GM23338 (cell line): Measurements from ENCODE around the gene TBC1D9B. TPM values are rescaled to one million over a fixed set of nuclear protein-coding genes. Genes with fewer than 3 reads are reported as not detected.

ENCODE experiments used
- ATAC-seq: fragments of 200-7000 bp; cut with Tn5 transposase; 3 replicates; pipeline ENCODE4 v1.9.1; 2020
- DNase-seq: peaks from one replicate; pipeline ENCODE4 v3.0.0-alpha.2; 2015; ENCODE audit warnings: low spot score
- H2AFZ ChIP-seq: fragments of 200-600 bp; sonication (generic); 2 replicates; pipeline ENCODE4 v1.8.0; 2016; ENCODE audit warnings: antibody characterized with exemption, mild to moderate bottlenecking, moderate library complexity
- H3F3A ChIP-seq: fragments of 200-600 bp; sonication (generic); replicated peaks from 2 replicates; pipeline ENCODE4 v1.8.0; 2017; ENCODE audit warnings: antibody characterized with exemption, mixed run types, low read depth
- H3K27ac ChIP-seq: fragments of 200-600 bp; sonication (generic); 2 replicates; pipeline ENCODE4 v1.6.1; 2016; ENCODE audit warnings: low read depth
- H3K27me3 ChIP-seq: fragments of 200-600 bp; sonication (generic); 2 replicates; pipeline ENCODE4 v1.8.0; 2016; ENCODE audit warnings: mild to moderate bottlenecking, mixed run types, moderate library complexity; ENCODE audit not compliant: insufficient read depth
- H3K36me3 ChIP-seq: fragments of 200-600 bp; sonication (generic); 2 replicates; pipeline ENCODE4 v1.8.0; 2016; ENCODE audit warnings: mild to moderate bottlenecking; ENCODE audit not compliant: insufficient read depth
- H3K4me1 ChIP-seq: fragments of 200-600 bp; sonication (generic); 2 replicates; pipeline ENCODE4 v1.8.0; 2016; ENCODE audit warnings: mild to moderate bottlenecking, moderate library complexity; ENCODE audit not compliant: insufficient read depth
- H3K4me2 ChIP-seq: fragments of 200-600 bp; sonication (generic); 2 replicates; pipeline ENCODE4 v1.7.1; 2017; ENCODE audit warnings: mixed run types
- H3K4me3 ChIP-seq: fragments of 200-600 bp; sonication (generic); 2 replicates; pipeline ENCODE4 v1.6.1; 2016; ENCODE audit warnings: mixed run types
- H3K79me2 ChIP-seq: fragments of 200-600 bp; sonication (generic); replicated peaks from 2 replicates; pipeline ENCODE4 v1.8.0; 2017; ENCODE audit warnings: mild to moderate bottlenecking; ENCODE audit not compliant: insufficient read depth
- H3K9me2 ChIP-seq: fragments of 200-600 bp; sonication (generic); 2 replicates; pipeline ENCODE4 v1.8.0; 2017; ENCODE audit not compliant: insufficient read depth
- H4K20me1 ChIP-seq: fragments of 200-600 bp; sonication (generic); replicated peaks from 2 replicates; pipeline ENCODE4 v1.8.0; 2017; ENCODE audit warnings: mild to moderate bottlenecking; ENCODE audit not compliant: insufficient read depth
- H3K27ac Mint-ChIP-seq: 2 replicates; pipeline ENCODE4 v1.8.0; 2020; ENCODE audit warnings: inconsistent platforms, mild to moderate bottlenecking, moderate library complexity, mixed read lengths
- H3K27me3 Mint-ChIP-seq: 3 replicates; pipeline ENCODE4 v1.8.0; 2022; ENCODE audit warnings: low read depth, mild to moderate bottlenecking, moderate library complexity, mixed read lengths, inconsistent platforms; ENCODE audit not compliant: insufficient read depth, poor library complexity
- H3K36me3 Mint-ChIP-seq: 3 replicates; pipeline ENCODE4 v1.8.0; 2021; ENCODE audit warnings: low read depth, mild to moderate bottlenecking, inconsistent platforms, moderate library complexity, mixed read lengths
- H3K4me1 Mint-ChIP-seq: 3 replicates; pipeline ENCODE4 v1.8.0; 2020; ENCODE audit warnings: mild to moderate bottlenecking, inconsistent platforms, mixed read lengths
- H3K4me3 Mint-ChIP-seq: 3 replicates; pipeline ENCODE4 v1.8.0; 2021; ENCODE audit warnings: moderate library complexity, mild to moderate bottlenecking, inconsistent platforms, mixed read lengths
- H3K9me3 Mint-ChIP-seq: 3 replicates; pipeline ENCODE4 v1.8.0; 2020; ENCODE audit warnings: moderate library complexity, mild to moderate bottlenecking, inconsistent platforms, mixed read lengths
- EZH2phosphoT487 ChIP-seq: fragments of 200-600 bp; sonication (generic); IDR thresholded peaks from one replicate; pipeline ENCODE4 v1.8.1; 2018; ENCODE audit warnings: antibody characterized with exemption; ENCODE audit not compliant: unreplicated experiment
- JUNB ChIP-seq: IDR thresholded peaks from one replicate; pipeline ENCODE4 v1.6.1; 2016; ENCODE audit warnings: antibody characterized with exemption; ENCODE audit not compliant: unreplicated experiment
- POLR2AphosphoS5 ChIP-seq: IDR thresholded peaks from 2 replicates; pipeline ENCODE4 v1.6.1; 2016; ENCODE audit warnings: antibody characterized with exemption, low read depth
- ZNF114 ChIP-seq: fragments of 250-450 bp; sonication (Bioruptor Pico); IDR thresholded peaks from 2 replicates; pipeline ENCODE4 v1.5.0; 2020; ENCODE audit warnings: mild to moderate bottlenecking, moderate library complexity
- ZNF331 ChIP-seq: fragments of 250-450 bp; sonication (Bioruptor Pico); IDR thresholded peaks from 2 replicates; pipeline ENCODE4 v1.5.0; 2020; ENCODE audit warnings: low read depth, mild to moderate bottlenecking, moderate library complexity
- polyA plus RNA-seq: library from polyadenylated mRNA; unstranded; fragments of >200 nt; fragmentation: Nextera tagmentation; extraction: Ambion mirVana; gene quantifications from 2 replicates; pipeline ENCODE4 v1.2.1, GENCODE V29; 2016
- total RNA-seq: library from RNA; depleted of rRNA; stranded (reverse); fragments of >200 nt; shearing (Covaris generic); gene quantifications from 2 replicates; pipeline ENCODE4 v1.2.3, GENCODE V29; 2014
- TF ChIP-seq, protein P1 (sequence below), 2 experiments: fragments of 200-600 bp in 1 of 2; sonication (generic) in 1 of 2; conservative IDR thresholded peaks; 2 replicates each; pipeline versions ENCODE4 v1.5.1 to v1.6.1; 2016 to 2017; ENCODE audit warnings: antibody characterized with exemption in 2 of 2, low read depth in 2 of 2, mild to moderate bottlenecking in 2 of 2, moderate library complexity in 1 of 2
- TF ChIP-seq, protein P2 (sequence below): fragments of 250-450 bp; sonication (Bioruptor Pico); IDR thresholded peaks from 2 replicates; pipeline ENCODE4 v1.5.0; 2020; ENCODE audit warnings: mild to moderate bottlenecking, moderate library complexity
- TF ChIP-seq, protein P3 (sequence below): IDR thresholded peaks from 2 replicates; pipeline ENCODE4 v1.6.1; 2016; ENCODE audit warnings: antibody characterized with exemption

TBC1D9B gene
- total and polyA plus RNA-seq, 2 experiments from 2014 or later, result 19.0 to 38.0 TPM

DNA sequence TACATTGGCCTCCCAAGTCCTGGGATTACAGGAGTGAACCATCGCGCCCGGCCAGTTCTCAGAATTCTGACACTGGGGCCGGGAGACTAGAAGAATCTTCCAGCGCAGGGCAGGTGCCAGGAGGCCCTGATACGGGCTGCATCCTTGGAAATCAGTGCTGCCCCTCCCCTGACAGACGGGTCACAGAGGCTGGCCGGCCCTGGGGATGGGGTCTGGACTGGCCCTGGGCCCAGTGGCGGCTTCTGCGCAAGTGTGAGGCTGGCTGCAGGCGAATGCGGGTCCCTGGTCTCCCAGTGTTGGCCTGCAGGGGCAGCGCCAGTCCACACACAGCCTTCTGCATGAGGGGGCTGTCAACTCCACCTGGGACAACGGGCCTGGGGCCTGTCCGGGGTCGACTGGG lies 831 bp upstream of the TBC1D9B start:
- no peaks in the 10 kb centered on the region for H3K9me2 ChIP-seq
- TF ChIP-seq POLR2AphosphoS5, result no peak
- TF ChIP-seq, protein P1, sequence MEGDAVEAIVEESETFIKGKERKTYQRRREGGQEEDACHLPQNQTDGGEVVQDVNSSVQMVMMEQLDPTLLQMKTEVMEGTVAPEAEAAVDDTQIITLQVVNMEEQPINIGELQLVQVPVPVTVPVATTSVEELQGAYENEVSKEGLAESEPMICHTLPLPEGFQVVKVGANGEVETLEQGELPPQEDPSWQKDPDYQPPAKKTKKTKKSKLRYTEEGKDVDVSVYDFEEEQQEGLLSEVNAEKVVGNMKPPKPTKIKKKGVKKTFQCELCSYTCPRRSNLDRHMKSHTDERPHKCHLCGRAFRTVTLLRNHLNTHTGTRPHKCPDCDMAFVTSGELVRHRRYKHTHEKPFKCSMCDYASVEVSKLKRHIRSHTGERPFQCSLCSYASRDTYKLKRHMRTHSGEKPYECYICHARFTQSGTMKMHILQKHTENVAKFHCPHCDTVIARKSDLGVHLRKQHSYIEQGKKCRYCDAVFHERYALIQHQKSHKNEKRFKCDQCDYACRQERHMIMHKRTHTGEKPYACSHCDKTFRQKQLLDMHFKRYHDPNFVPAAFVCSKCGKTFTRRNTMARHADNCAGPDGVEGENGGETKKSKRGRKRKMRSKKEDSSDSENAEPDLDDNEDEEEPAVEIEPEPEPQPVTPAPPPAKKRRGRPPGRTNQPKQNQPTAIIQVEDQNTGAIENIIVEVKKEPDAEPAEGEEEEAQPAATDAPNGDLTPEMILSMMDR (conservative IDR thresholded peaks at IDR 0.05; ENCODE audit: low read depth in 2 of 2), result peak; percentile 52 to 81
- TF ChIP-seq, protein P2, sequence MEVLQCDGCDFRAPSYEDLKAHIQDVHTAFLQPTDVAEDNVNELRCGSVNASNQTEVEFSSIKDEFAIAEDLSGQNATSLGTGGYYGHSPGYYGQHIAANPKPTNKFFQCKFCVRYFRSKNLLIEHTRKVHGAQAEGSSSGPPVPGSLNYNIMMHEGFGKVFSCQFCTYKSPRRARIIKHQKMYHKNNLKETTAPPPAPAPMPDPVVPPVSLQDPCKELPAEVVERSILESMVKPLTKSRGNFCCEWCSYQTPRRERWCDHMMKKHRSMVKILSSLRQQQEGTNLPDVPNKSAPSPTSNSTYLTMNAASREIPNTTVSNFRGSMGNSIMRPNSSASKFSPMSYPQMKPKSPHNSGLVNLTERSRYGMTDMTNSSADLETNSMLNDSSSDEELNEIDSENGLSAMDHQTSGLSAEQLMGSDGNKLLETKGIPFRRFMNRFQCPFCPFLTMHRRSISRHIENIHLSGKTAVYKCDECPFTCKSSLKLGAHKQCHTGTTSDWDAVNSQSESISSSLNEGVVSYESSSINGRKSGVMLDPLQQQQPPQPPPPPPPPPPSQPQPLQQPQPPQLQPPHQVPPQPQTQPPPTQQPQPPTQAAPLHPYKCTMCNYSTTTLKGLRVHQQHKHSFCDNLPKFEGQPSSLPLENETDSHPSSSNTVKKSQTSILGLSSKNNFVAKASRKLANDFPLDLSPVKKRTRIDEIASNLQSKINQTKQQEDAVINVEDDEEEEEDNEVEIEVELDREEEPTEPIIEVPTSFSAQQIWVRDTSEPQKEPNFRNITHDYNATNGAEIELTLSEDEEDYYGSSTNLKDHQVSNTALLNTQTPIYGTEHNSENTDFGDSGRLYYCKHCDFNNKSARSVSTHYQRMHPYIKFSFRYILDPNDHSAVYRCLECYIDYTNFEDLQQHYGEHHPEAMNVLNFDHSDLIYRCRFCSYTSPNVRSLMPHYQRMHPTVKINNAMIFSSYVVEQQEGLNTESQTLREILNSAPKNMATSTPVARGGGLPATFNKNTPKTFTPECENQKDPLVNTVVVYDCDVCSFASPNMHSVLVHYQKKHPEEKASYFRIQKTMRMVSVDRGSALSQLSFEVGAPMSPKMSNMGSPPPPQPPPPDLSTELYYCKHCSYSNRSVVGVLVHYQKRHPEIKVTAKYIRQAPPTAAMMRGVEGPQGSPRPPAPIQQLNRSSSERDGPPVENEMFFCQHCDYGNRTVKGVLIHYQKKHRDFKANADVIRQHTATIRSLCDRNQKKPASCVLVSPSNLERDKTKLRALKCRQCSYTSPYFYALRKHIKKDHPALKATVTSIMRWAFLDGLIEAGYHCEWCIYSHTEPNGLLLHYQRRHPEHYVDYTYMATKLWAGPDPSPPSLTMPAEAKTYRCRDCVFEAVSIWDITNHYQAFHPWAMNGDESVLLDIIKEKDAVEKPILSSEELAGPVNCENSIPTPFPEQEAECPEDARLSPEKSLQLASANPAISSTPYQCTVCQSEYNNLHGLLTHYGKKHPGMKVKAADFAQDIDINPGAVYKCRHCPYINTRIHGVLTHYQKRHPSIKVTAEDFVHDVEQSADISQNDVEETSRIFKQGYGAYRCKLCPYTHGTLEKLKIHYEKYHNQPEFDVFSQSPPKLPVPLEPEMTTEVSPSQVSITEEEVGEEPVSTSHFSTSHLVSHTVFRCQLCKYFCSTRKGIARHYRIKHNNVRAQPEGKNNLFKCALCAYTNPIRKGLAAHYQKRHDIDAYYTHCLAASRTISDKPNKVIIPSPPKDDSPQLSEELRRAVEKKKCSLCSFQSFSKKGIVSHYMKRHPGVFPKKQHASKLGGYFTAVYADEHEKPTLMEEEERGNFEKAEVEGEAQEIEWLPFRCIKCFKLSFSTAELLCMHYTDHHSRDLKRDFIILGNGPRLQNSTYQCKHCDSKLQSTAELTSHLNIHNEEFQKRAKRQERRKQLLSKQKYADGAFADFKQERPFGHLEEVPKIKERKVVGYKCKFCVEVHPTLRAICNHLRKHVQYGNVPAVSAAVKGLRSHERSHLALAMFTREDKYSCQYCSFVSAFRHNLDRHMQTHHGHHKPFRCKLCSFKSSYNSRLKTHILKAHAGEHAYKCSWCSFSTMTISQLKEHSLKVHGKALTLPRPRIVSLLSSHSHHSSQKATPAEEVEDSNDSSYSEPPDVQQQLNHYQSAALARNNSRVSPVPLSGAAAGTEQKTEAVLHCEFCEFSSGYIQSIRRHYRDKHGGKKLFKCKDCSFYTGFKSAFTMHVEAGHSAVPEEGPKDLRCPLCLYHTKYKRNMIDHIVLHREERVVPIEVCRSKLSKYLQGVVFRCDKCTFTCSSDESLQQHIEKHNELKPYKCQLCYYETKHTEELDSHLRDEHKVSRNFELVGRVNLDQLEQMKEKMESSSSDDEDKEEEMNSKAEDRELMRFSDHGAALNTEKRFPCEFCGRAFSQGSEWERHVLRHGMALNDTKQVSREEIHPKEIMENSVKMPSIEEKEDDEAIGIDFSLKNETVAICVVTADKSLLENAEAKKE (CRISPR knock-in tag), result no peak
- TF ChIP-seq, protein P3, sequence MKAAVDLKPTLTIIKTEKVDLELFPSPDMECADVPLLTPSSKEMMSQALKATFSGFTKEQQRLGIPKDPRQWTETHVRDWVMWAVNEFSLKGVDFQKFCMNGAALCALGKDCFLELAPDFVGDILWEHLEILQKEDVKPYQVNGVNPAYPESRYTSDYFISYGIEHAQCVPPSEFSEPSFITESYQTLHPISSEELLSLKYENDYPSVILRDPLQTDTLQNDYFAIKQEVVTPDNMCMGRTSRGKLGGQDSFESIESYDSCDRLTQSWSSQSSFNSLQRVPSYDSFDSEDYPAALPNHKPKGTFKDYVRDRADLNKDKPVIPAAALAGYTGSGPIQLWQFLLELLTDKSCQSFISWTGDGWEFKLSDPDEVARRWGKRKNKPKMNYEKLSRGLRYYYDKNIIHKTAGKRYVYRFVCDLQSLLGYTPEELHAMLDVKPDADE, result no peak
- no peak for TF ChIP-seq EZH2phosphoT487
- no peak for TF ChIP-seq ZNF114
- no peak for TF ChIP-seq ZNF331 (CRISPR knock-in tag)
- no peak for TF ChIP-seq JUNB
- H3K36me3 Mint-ChIP-seq, result peaks cover 15% of the 10 kb centered on the region
- H2AFZ ChIP-seq, result no peak overlapping the region
- H3K79me2 ChIP-seq, result peaks cover 10% of the 10 kb centered on the region
- H3K36me3 ChIP-seq, result no peaks in the 10 kb centered on the region
- peak overlapping the region; percentile 81; the same call in 1 of the 2 replicates for H3K4me2 ChIP-seq
- no peak overlapping the region for H3K27ac ChIP-seq
- DNase-seq, result peak; percentile 84
- H3K4me3 Mint-ChIP-seq, result peak overlapping the region; percentile 71
- no peaks in the 10 kb centered on the region; the same call in 2 of the 3 replicates for H3K9me3 Mint-ChIP-seq
- no peak overlapping the region for H3K4me3 ChIP-seq
- peaks cover 13% of the 10 kb centered on the region for H3K4me1 ChIP-seq
- peak; percentile 91 for ATAC-seq
- H3K27me3 Mint-ChIP-seq, result peaks cover 14% of the 10 kb centered on the region
- H3F3A ChIP-seq, result peaks cover 21% of the 10 kb centered on the region
- peaks cover 2% of the 10 kb centered on the region; the same call in 1 of the 3 replicates for H3K4me1 Mint-ChIP-seq
- H3K27ac Mint-ChIP-seq, result no peak overlapping the region
- peaks cover 3% of the 10 kb centered on the region; the same call in 1 of the 2 replicates for H4K20me1 ChIP-seq
- H3K27me3 ChIP-seq, result no peaks in the 10 kb centered on the region
